Dedifferentiated amniotic fluid mesenchymal stem cell (primary cell): ENCODE results near the gene HEPN1.

ENCODE experiments used
- DNase-seq: peaks from one replicate; pipeline ENCODE4 v3.0.0-alpha.2; 2016; ENCODE audit errors: extremely low spot score

HEPN1 gene

DNA sequence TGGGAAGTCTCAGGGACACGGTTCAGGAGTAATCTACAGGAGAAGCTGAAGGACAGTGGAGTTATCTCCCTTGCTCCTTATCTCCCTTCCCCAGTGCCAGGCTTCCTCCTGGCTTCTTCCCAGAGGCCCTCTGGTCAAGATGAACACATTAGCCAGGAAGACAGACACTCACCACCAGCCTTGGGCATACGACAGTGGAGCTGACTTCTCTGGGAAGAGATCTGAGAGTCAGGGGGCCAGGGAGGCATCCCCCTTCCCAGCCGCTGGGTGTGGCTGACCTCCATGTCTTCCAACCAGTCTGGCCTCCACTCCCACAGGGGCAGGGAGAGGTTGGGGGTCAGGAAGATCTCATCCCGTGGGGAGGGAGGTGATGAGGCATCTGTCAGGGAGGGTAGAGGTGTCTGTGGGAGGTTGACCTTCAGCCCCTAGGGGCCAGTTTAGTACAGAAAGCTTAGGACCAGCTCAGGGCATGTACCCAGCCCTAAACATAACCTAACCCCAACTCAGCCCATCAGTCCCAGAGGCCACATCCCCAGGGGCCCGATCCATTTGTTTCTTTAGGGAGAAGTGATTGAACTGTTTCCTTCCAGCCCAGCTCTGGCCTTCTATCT lies 34.1 kb upstream of the HEPN1 start:
- no peak for DNase-seq

DNA sequence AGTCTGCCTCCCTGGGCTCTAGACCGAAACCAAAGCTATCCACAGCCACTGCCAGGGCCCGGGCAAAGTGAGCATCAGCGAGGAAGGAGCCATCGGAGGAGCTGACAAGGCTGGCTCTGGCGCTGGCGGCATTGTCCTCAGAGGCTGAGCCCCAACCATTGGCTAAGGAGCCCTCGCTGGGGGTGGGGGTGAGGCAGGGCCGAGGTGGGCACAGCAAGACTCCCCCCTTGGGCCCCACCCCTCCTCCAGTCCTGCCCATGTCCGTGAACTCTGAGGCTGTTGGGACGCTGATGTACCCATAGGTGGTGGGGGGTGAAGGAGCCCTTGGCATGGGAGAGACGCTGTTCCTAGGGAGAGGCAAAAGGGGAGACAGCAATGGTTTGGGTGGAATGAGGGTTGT lies 32.6 kb upstream of the HEPN1 start:
- DNase-seq: no peak

DNA sequence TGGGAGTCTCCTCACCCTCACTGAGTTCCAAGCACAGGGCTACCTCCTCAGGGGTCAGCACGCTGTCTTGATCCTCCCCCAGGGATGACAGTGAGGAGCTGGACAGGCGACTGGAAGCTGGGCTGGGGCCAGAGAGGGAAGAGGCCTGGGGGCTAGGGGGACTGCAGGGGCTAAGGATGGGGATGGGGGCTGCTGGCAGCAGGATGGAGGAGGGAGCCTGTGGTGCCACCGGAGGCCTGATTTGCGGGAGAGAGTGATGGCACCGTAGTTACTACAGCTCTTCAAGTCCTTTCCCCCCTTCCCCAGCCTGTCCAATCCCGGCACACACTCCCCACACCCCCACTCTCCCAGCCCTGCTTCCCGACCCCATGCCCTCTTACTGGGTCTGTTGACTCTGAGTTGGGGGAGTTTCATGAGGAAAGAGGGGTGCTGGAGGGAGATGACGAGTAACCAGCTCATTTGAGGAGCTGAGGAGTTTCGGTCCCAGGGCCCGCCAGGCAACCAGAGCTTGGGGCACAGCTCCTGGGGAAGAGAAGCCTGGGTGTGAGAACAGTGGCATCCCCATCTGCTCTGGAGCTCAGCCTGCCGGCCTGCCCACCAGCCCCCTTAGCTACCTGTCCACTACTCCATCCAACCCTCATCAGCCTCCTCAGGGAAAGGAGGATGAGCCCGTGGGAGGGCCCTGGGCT lies 31.9 kb upstream of the HEPN1 start:
- no peak for DNase-seq

DNA sequence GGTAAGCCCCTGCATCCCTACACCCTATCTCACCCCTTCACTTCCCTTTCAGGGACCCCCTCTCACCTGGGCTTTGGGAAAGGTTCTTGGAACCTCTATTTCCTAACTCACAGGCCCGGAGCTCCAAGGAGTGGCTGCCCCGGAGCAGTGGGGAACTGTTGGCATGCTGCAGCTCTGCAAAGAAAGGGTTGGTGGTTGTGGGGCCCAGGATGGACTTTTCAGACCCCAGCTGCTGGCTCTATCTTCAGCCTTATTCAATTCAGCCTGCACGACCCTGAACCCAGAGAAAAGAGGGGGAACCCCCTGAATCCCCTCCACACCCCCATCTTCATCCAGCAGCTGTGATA lies 31.4 kb upstream of the HEPN1 start:
- no peak for DNase-seq

DNA sequence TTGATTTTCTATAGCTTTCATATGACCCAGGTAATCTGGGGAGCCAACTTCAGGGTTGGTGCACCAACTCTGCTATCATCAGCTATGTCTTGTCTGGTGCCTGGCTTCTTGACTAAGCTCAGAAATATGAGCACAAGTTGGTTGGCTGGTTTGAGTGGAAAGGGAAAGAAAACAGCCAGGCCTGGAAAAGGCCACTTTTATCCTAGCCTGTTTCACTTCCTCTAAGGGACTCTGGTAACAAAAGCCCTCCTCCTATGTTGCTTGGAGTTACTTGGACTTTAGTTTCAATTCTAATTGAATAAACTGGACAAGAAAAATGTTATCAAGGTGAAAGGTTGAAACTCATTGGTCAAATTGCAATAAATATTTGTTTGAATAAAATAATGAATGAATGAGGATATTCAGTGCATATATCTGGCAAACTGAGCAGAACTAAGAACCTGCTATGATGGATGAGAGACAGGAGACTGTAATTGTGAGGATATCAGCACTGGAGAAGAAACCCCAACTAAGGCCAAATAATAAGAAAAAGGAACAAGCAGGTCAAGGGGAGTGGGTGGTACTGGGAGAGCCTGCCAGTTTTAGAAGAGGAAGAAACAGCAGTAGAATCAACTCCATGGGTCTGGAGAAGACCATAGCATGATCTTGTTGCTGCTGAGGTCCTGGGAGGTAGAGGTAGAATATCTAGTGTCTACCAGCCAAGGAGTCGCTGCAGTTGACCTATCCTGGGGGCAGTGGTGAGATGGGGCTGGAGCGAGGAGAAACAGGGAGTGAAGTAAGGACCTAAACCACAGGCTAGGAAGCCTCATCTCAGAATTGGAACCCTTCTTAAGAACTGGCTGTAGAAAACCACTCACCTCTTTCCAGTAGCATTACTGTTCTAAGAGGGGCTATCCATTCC lies 29.6 kb upstream of the HEPN1 start:
- DNase-seq: no peak

DNA sequence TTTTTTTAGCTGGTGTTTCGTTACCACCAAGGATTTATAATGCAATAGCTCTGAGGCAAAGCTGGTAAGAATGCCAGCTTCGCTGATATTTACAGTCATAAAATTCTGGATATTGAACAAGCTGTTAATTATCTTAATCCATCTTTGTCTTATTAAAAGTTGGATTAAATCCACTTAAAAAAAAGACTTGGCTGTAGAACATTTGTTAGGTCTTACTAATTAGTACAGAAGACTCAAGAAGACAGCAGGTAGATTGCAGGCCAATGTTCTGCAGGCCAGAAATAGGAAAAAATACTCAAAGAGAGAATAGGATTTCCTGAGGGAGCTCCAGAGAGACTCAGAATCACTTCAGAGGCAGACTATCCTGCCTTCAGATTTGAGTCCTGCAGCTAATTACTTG lies 28.9 kb upstream of the HEPN1 start:
- no peak for DNase-seq

DNA sequence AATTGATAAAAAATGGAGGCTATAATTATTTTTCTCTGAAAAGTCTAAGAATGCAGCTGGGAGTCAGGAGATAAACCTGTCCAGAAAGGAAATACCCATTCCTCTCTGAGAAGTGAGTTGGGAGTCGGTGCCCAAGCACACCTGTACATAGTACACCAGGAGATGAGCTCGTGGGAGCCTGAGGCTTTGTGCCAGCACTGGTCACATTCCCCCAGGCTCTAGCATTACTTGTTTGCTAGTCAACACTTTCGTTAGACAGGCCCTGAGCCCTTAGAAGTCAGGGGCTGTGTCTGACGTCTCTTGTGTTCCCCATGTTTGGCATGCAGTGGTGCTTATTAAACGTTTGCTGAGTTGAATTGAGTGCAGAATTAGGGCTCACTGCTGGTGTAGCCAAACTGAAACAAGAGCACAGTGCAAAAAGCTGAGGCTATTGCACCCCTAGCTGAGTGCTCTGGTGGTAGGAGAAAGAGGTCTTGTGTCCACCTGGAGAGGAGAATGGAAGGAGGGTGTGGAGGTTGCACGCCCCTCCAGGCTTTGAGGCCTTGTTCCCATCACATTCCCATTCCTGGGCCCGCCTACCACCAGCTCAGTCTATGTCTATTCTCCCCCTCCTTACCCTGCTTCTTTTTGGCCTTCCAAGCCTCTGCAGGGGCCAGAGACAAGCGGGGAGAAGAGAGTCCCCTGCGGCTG lies 28.2 kb upstream of the HEPN1 start:
- no peak for DNase-seq

DNA sequence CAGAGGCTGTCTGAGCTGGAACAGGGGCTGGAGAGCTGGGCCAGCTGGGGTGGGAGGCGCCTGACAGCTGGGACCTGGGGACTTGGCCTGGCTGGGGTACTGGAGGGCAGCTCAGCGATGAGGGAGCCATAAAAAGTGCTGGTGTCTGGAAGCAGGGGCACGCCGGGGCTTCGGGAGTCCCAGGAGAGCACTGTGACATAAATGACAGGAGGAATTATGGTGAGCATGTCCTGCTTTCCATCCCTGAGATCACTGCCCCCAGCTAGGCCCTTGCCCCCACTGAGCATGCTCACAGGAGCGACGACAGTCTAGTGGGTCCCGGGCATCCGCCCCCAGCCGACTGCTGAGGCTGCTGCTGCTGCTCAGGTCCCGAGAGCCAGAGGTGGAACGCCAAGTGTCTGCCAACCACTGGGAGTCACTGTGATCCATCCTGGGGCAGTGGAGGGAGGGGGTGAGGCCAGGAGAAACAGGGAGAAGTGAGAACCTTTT lies 27.6 kb upstream of the HEPN1 start:
- DNase-seq: no peak

DNA sequence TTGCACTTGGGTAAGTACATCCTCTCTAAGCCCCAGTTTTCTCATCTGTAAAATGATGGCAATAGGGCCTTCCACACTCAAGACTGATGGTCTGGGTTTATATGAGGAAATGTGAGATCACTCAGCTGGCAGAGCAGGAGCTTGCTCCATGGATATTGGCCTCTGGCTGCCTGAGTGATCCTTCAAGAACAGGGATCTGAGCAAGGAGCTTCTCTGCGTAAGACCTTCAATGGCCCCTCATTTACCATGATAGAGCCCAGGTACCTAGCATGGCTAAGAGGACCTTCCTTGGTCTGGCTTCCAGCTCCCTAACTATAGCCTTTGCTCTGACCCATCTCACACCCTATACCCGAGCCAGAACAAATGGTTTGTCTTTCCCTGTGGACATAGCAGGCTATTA lies 26.9 kb upstream of the HEPN1 start:
- DNase-seq: no peak

DNA sequence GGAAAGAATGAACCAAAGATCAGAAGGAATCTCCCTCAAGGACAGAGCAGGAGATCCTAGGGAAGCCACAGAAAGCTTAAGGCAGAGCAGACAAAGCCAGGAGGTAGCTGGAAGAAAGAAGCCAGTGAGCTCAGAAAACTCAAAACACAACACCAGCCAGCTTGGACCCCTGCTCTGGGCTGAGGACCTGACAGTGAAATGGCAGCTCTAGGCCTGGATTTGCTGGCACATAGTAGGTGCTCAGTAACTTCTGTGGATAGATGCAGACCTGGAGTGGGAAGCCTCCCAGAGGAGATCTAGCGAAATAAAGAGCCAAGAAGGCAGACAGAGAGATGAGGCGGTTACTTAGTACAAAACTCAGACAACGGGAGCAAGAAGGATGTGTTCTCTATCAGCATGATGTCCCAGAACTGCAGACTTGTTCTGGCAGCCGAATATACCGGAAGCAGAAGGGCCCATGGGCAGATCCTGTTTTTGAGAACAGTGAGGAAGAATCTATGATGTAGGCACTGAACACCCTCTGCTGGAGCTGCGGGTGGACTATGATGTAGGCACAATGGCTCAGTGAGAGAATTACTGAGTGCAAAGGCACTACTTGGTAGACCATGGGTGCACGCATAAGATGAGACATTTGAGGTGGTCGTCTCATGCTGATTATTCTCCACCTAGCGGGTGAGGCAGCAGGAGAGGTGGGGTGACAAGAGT lies 26.1 kb upstream of the HEPN1 start:
- no peak for DNase-seq

DNA sequence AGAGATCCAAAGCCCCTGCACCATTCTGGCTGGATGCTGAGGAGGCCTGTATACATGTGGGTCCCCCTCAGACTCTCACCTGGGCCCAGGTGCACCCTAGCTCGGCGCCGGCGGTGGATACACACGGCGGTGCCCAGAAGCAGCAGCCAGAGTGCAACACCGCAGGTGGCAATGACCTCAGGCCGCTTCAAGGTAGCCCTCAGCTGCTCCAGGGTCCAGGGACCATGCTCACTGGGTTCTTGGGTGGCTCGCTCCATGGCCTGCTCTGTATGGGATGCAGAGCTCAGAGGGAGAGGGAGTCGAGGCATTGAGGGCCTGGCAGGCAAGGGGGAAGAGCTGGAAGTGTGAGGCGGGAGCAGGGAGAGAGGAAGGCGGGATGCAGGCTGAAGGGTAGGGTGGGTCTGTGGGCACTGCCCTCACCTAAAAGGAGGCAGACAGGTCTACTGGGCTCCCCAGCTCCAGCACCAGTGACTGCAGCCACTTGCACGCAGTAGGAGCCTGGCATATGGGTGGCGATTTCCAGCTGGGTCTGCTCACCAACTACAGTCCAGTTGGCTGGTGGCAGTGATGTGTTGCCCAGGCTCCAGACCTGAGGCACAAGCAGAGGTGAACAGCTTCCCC lies 25.2 kb upstream of the HEPN1 start:
- DNase-seq: no peak

DNA sequence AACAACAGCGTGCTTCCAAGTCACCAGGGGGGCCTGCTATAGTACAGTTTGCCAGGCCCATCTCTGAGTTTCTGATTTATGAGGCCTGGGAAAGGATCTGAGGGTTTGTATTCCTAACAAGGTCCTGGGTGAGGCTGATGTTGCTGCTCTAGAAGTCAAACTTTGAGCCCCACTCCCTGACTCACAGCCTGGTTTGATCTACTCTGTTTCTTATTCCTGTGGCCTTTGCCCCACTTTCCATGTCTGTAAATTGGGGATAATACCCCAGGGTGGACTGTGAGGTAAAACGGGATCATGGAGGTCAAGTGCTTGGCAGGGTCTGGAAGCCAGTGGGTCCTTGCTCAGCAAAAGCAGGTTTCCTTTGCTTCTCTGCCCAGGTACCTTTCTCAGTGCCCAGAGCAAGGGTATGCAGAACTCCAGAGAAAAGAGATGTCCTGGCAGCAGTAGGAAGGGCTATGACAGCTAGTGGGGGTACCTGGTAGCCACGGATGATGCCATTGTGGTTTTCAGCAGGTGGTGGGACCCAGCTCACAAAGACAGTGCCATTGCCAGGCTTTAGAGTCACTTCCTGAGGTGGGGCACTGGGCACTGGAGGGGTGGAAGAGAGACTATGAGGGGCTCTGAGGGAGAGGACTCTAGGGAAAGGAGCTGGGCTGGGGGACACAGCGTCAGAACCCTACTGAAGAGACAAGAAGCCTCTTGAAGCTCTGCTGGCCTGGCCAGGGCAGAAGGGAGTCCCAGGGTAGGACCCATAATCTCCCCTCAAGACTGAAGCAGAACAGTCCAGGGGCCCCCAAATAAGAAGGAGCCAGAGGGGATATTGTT lies 24.2 kb upstream of the HEPN1 start:
- DNase-seq: no peak

DNA sequence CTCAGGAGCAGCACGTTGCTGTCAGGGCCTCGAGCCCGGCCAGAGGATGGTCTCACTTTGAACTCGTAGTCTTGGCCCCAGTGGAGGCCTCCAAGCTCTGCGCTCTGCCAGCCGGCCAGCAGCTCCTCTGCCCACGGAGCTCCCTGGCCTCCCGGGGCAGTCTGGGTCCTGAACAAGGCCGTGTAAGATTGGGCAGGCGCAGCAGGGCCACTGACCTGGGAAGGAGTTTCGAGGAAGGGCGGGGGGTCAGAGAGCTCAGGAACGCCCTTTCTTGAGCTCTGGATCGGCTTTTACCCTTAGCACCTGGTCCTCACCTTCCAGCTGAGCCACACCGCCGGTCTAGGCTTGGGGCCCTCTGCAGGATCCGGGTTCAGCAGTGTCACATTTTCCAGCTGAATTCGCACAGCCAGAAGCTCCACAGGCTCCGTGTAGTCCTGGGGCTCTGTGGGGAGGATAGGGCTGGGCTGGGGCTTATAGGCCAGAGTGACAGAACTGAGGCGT lies 23.5 kb upstream of the HEPN1 start:
- DNase-seq: no peak

DNA sequence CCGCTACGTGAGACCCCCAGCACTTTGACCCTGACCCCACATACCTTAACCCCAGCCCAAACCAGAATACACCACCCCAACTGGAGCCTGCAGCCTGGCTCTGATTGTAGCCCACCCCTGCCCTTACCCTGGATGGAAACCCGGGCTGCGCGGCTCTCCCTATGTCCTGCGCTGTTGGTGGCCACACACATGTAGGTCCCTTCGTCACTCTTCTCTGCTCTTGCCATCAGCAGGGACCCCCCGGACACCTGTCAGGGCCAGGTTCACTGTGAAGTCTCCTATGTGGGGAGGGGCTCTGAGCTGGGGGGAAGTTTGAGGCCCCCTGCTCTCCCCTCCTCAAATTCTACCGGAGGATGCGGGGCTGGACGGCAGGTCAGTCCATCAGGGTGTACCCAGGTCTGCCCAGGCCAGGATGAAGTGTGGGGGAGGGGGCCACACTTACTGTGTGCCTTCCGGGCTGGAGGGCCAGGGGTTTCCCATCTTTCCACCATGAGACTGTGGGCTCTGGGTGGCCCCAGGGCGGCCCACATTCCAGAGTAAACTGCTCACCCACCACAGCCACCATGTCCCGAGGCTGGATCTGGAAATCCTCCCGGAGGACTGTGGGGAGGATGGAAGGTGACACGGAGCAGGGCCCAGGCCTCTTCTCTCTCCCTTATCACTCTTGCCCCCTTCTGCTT lies 22.8 kb upstream of the HEPN1 start:
- no peak for DNase-seq

DNA sequence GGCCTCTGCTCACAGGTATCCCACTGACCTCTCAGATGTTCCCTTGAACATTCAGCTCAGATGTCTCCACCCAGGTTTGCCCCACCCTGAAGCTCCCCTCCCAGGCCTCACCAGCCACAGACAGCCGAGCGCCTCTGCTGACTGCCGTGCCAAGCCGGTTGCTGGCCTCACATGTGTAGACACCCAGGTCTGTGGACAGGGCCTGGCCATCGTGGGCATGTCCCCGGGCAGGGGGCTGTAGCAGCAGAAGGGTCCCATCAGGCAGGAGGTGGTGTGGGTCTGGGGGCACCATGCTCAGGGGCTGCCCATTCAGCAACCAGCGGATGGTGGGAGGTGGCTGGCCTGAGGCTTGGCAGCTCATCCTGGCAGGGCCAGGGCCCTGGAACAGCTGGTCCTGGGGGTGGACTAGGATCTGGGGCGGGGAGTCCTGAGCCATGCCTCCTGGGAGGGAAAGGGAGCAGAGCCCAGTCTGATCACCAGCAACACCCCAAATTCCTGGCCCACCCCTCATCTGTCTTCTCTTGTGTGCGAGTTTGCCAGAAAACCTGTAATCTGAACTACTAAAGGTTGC lies 22.1 kb upstream of the HEPN1 start:
- DNase-seq: no peak

DNA sequence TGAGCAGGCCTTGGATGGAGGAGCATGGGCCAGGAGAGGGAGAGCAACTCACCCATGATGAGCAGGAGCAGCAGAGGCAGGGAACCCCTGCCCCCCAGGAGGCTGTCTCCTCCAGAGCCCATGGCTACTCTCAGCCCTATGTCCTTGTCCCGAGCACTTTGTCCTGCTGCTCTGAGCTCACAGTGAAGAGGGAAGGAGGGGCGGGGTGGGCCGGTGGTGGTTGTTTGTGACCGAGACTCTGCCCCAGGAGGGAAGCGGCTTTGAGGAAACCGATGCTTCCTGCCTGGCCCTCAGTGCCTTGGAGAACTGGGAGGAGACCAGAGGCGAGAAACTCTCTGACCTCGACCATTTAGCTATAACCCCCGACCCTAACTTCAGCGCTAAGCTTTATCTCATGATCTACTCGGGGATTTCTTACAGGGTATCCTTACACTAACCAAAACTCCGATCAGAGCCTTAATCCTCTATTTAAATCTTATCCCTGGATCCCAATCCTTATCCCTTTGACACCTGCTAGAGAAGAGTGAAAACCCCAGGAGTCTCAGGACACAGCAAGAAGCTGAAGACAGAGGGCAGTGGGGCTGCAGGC lies 21.3 kb upstream of the HEPN1 start, which contains the start of gene ROBO4:
ROBO4 (minus strand) TSS at position 192 of the 589 bp plus-strand sequence; CDS start at position 122, 70 bp downstream.
- no peak for DNase-seq

DNA sequence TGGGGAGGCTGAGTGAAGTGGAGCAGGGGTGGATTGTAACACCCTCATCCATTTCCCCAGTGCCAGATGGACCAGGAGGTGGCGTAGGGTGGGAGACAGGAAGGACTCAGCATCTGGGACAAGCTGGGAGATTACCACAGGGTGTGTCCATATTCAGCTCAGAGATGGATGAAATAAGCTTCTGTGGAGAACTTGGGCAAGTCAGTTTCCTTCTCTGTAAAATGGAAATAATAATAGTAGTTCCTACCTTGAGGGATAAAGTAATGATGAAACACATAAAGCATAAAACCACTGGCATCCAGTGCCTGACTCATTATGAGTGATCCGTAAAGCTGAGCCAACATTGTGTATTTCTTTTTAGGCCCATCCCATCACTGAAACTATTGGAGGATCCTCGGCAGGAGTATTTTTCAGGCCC lies 20.8 kb upstream of the HEPN1 start:
- peak; percentile 91 for DNase-seq

DNA sequence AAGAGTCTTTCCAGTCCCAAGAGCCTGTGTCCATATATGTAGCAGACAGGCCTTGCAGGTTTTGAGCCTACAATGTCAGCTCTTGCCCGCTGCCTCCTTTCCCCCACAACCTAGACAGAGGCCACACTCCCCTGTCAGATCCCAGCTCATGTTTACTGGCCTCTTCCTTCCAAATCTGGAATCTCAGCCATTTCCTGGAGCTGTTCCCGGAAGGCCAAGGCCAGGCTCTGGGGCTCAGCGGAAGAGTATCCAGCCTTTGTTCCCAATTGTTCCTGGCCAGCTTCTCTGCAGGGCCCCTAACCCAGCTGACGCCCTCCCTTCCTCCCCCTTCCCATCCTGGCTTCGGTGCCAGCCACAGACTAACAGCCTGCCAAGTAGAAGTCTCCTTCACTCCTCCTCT lies 20.3 kb upstream of the HEPN1 start:
- peak; percentile 31 for DNase-seq
